NCI-H1417 treated with DMSO at 0.1 percent for 48 hours (cell line): Measurements from ENCODE around the gene KANSL1.

Source experiments
- DNase-seq: peaks from one replicate; lab custom pipeline; 2025; lab: John Stamatoyannopoulos, UW

The KANSL1 gene

GRCh38 chr17:46000757-46001156 lies 192.5 kb downstream of the KANSL1 start:
- DNase-seq, result no peak

DNA sequence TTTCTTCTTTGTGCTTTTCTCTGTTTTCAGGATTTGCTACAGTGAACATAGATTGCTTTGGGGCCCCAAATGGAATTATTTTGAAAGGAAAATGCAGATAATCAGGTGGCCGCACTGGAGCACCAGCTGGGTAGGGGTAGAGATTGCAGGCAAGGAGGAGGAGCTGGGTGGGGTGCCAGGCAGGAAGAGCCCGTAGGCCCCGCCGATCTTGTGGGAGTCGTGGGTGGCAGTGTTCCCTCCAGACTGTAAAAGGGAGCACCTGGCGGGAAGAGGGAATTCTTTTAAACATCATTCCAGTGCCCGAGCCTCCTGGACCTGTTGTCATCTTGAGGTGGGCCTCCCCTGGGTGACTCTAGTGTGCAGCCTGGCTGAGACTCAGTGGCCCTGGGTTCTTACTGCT lies 192.9 kb downstream of the KANSL1 start:
- DNase-seq, result no peak

- no peak for DNase-seq
Measured at GRCh38 chr17:45999900-46000290, 193.3 kb downstream of the KANSL1 start.

DNA sequence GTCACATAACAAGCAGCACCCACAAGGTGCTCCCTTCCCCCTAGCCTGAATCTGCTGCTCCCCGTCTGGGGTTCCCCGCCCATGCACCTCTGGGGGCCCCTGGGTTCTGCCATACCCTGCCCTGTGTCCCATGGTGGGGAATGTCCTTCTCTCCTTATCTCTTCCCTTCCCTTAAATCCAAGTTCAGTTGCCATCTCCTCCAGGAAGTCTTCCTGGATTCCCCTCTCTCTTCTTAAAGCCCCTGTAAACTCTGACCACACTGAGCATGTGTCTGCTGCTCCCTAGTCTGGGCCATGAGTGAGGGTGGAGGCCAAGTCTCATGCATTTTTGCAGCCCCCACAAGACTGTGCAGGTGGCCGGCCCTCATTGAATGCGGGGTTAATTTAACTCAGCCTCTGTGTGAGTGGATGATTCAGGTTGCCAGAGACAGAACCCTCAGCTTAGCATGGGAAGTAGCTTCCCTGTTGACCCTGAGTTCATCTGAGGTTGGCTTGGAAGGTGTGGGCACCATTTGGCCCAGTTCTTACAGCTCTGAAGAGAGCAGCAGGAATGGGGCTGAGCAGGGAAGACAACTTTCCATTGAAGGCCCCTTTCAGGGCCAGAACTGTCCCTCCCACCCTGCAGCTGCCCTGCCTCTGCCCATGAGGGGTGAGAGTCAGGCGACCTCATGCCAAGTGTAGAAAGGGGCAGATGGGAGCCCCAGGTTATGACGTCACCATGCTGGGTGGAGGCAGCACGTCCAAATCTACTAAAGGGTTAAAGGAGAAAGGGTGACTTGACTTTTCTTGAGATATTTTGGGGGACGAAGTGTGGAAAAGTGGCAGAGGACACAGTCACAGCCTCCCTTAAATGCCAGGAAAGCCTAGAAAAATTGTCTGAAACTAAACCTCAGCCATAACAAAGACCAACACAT lies 194.0 kb downstream of the KANSL1 start, which contains the start of gene STH:
Gene STH (plus strand): TSS at position 264 of the 913 bp plus-strand sequence. CDS start 30 bp downstream, at position 294.
- DNase-seq, result no peak

DNA sequence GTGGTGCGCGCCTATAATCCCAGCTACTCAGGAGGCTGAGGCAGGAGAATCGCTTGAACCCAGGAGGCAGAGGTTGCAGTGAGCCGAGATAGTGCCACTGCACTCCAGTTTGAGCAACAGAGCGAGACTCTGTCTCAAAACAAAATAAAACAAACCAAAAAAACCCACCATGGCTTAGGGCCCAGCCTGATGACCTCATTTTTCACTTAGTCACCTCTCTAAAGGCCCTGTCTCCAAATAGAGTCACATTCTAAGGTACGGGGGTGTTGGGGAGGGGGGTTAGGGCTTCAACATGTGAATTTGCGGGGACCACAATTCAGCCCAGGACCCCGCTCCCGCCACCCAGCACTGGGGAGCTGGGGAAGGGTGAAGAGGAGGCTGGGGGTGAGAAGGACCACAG lies 195.6 kb downstream of the KANSL1 start:
- no peak for DNase-seq

DNA sequence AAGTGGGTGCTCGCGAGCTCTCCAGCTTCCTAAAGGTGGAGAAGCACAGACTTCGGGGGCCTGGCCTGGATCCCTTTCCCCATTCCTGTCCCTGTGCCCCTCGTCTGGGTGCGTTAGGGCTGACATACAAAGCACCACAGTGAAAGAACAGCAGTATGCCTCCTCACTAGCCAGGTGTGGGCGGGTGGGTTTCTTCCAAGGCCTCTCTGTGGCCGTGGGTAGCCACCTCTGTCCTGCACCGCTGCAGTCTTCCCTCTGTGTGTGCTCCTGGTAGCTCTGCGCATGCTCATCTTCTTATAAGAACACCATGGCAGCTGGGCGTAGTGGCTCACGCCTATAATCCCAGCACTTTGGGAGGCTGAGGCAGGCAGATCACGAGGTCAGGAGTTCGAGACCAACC lies 196.1 kb downstream of the KANSL1 start:
- DNase-seq, result no peak

DNA sequence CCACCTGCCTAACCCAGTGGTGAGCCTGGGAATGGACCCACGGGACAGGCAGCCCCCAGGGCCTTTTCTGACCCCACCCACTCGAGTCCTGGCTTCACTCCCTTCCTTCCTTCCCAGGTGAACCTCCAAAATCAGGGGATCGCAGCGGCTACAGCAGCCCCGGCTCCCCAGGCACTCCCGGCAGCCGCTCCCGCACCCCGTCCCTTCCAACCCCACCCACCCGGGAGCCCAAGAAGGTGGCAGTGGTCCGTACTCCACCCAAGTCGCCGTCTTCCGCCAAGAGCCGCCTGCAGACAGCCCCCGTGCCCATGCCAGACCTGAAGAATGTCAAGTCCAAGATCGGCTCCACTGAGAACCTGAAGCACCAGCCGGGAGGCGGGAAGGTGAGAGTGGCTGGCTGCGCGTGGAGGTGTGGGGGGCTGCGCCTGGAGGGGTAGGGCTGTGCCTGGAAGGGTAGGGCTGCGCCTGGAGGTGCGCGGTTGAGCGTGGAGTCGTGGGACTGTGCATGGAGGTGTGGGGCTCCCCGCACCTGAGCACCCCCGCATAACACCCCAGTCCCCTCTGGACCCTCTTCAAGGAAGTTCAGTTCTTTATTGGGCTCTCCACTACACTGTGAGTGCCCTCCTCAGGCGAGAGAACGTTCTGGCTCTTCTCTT lies 196.8 kb downstream of the KANSL1 start:
- no peak for DNase-seq

DNA sequence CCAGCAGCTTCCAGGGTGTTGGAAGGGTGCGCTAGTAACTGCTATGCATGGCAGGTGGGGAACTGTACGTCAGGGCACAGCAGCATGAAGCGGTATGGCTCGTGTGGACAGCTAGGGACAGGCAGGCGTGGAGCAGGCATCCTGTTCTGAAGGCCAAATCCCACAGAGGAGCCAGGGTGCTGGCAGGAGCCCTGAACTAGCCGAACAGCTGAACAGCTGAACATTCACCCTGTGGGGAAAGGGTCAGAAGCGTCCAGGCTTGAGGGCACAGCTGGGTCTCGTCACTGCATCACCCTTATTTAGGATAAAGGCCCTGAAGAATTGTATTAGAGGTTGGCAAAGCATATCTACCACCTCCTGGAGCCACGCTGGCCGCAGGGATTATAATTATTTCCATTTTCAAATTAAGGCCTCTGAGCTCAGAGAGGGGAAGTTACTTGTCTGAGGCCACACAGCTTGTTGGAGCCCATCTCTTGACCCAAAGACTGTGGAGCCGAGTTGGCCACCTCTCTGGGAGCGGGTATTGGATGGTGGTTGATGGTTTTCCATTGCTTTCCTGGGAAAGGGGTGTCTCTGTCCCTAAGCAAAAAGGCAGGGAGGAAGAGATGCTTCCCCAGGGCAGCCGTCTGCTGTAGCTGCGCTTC lies 197.5 kb downstream of the KANSL1 start:
- DNase-seq, result no peak

DNA sequence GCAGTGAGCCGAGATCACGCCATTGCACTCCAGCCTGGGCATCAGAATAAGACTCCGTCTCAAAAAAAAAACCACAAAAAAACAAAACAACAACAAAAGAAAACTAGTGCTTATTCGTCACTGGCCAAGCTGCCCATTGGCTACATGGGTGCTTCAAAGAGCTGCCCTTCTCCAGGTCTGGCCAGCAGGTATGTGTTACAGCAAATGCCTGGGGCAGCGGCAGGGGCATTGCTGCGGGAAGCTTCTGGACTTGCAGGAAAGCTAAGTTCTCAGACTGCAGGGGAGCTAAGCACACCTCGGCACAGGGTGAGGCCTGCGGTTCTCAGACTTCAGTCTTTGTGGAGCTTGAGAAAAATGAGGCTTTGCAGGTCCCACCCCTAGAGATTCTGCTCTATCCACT lies 198.2 kb downstream of the KANSL1 start:
- DNase-seq, result no peak

- no peak for DNase-seq
Measured at GRCh38 chr17:45993962-45994627, 199.1 kb downstream of the KANSL1 start.

- DNase-seq, result no peak
Measured at GRCh38 chr17:45992904-45993303, 200.3 kb downstream of the KANSL1 start.

- DNase-seq, result no peak
Measured at GRCh38 chr17:45992175-45992574, 201.1 kb downstream of the KANSL1 start.

GRCh38 chr17:45991341-45991740 lies 201.9 kb downstream of the KANSL1 start:
- no peak for DNase-seq

DNA sequence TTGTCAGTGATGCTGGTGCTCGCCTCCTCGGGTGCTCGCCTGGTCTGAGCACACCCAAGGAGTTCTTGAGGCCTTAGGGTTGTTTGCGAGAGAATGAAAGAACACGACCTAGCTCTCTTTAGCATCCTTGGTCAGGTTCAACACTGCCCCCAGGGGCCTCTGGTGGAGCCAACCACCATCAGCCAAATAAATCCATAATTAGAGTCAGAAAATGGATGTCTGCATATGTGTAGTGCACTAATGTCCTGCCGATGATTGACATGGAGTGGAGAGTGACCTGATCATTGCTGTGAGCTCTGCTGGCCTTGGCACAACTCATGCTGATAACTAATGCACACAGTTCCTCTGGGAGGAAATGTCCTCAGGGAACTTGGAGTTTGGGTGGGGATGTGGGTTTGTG lies 202.3 kb downstream of the KANSL1 start:
- DNase-seq, result no peak

GRCh38 chr17:45989759-45990158 lies 203.5 kb downstream of the KANSL1 start:
- no peak for DNase-seq

- DNase-seq, result no peak
Measured at GRCh38 chr17:45987706-45988105, 205.5 kb downstream of the KANSL1 start.

GRCh38 chr17:45986056-45986455 lies 207.2 kb downstream of the KANSL1 start:
- no peak for DNase-seq

- DNase-seq, result no peak
Measured at GRCh38 chr17:45985447-45985846, 207.8 kb downstream of the KANSL1 start.

DNA sequence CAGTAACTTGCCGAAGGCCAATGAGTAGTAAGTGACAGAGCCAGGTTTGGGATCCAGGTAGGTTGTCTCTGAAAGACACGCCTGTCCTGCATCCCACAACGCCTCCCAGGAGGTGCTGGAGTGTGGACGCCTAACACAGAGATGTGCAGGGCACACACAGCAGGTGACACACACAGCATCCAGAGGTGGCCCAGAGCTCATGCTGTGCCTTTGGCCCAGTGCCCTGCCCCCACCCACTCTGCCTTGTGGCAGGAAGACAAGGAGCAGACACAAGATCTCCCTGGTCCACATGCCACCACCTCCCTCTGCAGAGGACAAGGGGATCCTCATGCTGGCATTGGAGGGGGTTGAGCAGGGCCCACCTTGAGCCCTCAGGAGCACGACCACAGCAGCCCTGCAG lies 208.9 kb downstream of the KANSL1 start:
- no peak for DNase-seq

DNA sequence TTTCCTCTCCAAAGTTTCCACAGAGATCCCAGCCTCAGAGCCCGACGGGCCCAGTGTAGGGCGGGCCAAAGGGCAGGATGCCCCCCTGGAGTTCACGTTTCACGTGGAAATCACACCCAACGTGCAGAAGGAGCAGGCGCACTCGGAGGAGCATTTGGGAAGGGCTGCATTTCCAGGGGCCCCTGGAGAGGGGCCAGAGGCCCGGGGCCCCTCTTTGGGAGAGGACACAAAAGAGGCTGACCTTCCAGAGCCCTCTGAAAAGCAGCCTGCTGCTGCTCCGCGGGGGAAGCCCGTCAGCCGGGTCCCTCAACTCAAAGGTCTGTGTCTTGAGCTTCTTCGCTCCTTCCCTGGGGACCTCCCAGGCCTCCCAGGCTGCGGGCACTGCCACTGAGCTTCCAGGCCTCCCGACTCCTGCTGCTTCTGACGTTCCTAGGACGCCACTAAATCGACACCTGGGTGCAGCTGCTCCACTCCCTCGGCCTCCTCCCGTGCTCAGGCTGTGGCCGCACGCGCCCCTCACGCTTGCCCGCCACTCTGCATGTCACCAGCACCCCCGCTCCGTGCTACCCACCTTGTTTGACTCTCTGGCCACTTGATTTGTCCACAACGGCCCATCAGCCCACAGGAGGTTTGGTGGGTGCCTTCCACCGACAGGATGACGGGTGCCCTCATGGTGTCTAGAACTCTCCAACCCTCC lies 209.5 kb downstream of the KANSL1 start:
- no peak for DNase-seq

GRCh38 chr17:45982791-45983613 lies 210.2 kb downstream of the KANSL1 start:
- DNase-seq, result no peak
